ENCODE data around the gene NNT.
"Not testable (repeated sequence)": the region's sequence is repeated elsewhere in the genome, so short reads cannot be mapped to it uniquely, and the experiment has no call there.

Gene NNT
- total RNA-seq: 58.4 to 84.4 (median 68.6) reads per million in 3 donors

GRCh38 chr5:43602461-43603343 lies at the start of gene NNT:
Gene NNT, plus strand, starts transcription at chr5:43603180. Its CDS starts 6,016 bp downstream, at chr5:43609196.
- Histone ChIP-seq H3K4me3 (ENCODE audit: insufficient read depth, low read depth, low read length, poor library complexity, severe bottlenecking) (peak within 1 kb of the TSS; percentile 88), H3K27ac (ENCODE audit: insufficient read depth, low read length, poor library complexity, severe bottlenecking) (peak within 1 kb of the TSS; percentile 80), H3K9me3 (ENCODE audit: control insufficient read depth, low read length) (no peaks in the 10 kb centered on the region), H3K36me3 (ENCODE audit: control insufficient read depth, insufficient read depth, low read length) (no peaks in the 10 kb centered on the region), H3K4me1 (ENCODE audit: control insufficient read depth, insufficient read depth, low read length, poor library complexity, severe bottlenecking) (peaks cover 18% of the 10 kb centered on the region), H3K27me3 (replicated peaks; ENCODE audit: control insufficient read depth, insufficient read depth, low read length, poor library complexity, severe bottlenecking) (no peaks in the 10 kb centered on the region)
- peak; percentile 62 to 75 (median 70) for DNase-seq

- peaks cover 5% of the 10 kb centered on the region for H3K4me1 ChIP-seq (ENCODE audit: control insufficient read depth, insufficient read depth, low read length, poor library complexity, severe bottlenecking)
- no peak overlapping the region for H3K27ac ChIP-seq (ENCODE audit: insufficient read depth, low read length, poor library complexity, severe bottlenecking)
- H3K9me3 ChIP-seq (ENCODE audit: control insufficient read depth, low read length): no peaks in the 10 kb centered on the region
- H3K36me3 ChIP-seq (ENCODE audit: control insufficient read depth, insufficient read depth, low read length): peaks cover 15% of the 10 kb centered on the region
- H3K27me3 ChIP-seq (replicated peaks; ENCODE audit: control insufficient read depth, insufficient read depth, low read length, poor library complexity, severe bottlenecking): no peaks in the 10 kb centered on the region
- DNase-seq: no peak
- H3K4me3 ChIP-seq (ENCODE audit: insufficient read depth, low read depth, low read length, poor library complexity, severe bottlenecking): no peak overlapping the region
Observed at GRCh38 chr5:43553381-43553780, 49.6 kb upstream of the NNT start.

GRCh38 chr5:43554497-43554896 lies 48.5 kb upstream of the NNT start:
- no peak overlapping the region for H3K4me3 ChIP-seq (ENCODE audit: insufficient read depth, low read depth, low read length, poor library complexity, severe bottlenecking)
- no peak for DNase-seq
- peaks cover 5% of the 10 kb centered on the region for H3K4me1 ChIP-seq (ENCODE audit: control insufficient read depth, insufficient read depth, low read length, poor library complexity, severe bottlenecking)
- no peaks in the 10 kb centered on the region for H3K27me3 ChIP-seq (replicated peaks; ENCODE audit: control insufficient read depth, insufficient read depth, low read length, poor library complexity, severe bottlenecking)
- no peaks in the 10 kb centered on the region for H3K9me3 ChIP-seq (ENCODE audit: control insufficient read depth, low read length)
- H3K27ac ChIP-seq (ENCODE audit: insufficient read depth, low read length, poor library complexity, severe bottlenecking): no peak overlapping the region
- peaks cover 13% of the 10 kb centered on the region for H3K36me3 ChIP-seq (ENCODE audit: control insufficient read depth, insufficient read depth, low read length)

GRCh38 chr5:43555895-43556606 lies 46.9 kb upstream of the NNT start:
- H3K27ac ChIP-seq (ENCODE audit: insufficient read depth, low read length, poor library complexity, severe bottlenecking): peak overlapping the region; percentile 90
- no peaks in the 10 kb centered on the region for H3K27me3 ChIP-seq (replicated peaks; ENCODE audit: control insufficient read depth, insufficient read depth, low read length, poor library complexity, severe bottlenecking)
- H3K9me3 ChIP-seq (ENCODE audit: control insufficient read depth, low read length): no peaks in the 10 kb centered on the region
- peaks cover 5% of the 10 kb centered on the region for H3K4me1 ChIP-seq (ENCODE audit: control insufficient read depth, insufficient read depth, low read length, poor library complexity, severe bottlenecking)
- peak in 2 of 3 donors; percentile 13 to 36 for DNase-seq
- H3K36me3 ChIP-seq (ENCODE audit: control insufficient read depth, insufficient read depth, low read length): peaks cover 13% of the 10 kb centered on the region
- H3K4me3 ChIP-seq (ENCODE audit: insufficient read depth, low read depth, low read length, poor library complexity, severe bottlenecking): peak overlapping the region; percentile 88

DNA sequence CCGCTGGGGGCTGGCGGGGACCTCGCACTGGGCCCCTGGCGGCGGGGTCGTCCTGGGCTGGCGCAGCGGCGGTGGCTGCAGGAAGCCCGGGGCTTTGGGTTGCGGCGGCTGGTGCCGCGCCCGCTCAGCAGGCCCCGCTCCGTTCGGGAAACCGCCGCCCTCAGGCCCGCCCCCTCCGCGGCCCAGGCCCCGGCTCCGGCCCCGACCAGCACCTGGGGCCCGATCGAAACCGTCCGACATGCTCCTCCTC lies 46.4 kb upstream of the NNT start:
- Histone ChIP-seq H3K4me3 (ENCODE audit: insufficient read depth, low read depth, low read length, poor library complexity, severe bottlenecking) (peak overlapping the region; percentile 88), H3K27ac (ENCODE audit: insufficient read depth, low read length, poor library complexity, severe bottlenecking) (peak overlapping the region; percentile 90), H3K36me3 (ENCODE audit: control insufficient read depth, insufficient read depth, low read length) (peaks cover 13% of the 10 kb centered on the region)
- H3K4me1 ChIP-seq (ENCODE audit: control insufficient read depth, insufficient read depth, low read length, poor library complexity, severe bottlenecking); H3K27me3 ChIP-seq (replicated peaks; ENCODE audit: control insufficient read depth, insufficient read depth, low read length, poor library complexity, severe bottlenecking); H3K9me3 ChIP-seq (ENCODE audit: control insufficient read depth, low read length): not testable (repeated sequence)
- DNase-seq: peak in 1 of 3 donors; percentile 72

- H3K27me3 ChIP-seq (replicated peaks; ENCODE audit: control insufficient read depth, insufficient read depth, low read length, poor library complexity, severe bottlenecking): no peaks in the 10 kb centered on the region
- H3K27ac ChIP-seq (ENCODE audit: insufficient read depth, low read length, poor library complexity, severe bottlenecking): peak within 1 kb of the TSS; percentile 90
- H3K36me3 ChIP-seq (ENCODE audit: control insufficient read depth, insufficient read depth, low read length): peaks cover 13% of the 10 kb centered on the region
- peak within 1 kb of the TSS; percentile 88 for H3K4me3 ChIP-seq (ENCODE audit: insufficient read depth, low read depth, low read length, poor library complexity, severe bottlenecking)
- DNase-seq: peak in 2 of 3 donors; percentile 75 to 79
- H3K9me3 ChIP-seq (ENCODE audit: control insufficient read depth, low read length): no peaks in the 10 kb centered on the region
- peaks cover 5% of the 10 kb centered on the region for H3K4me1 ChIP-seq (ENCODE audit: control insufficient read depth, insufficient read depth, low read length, poor library complexity, severe bottlenecking)
Observed at GRCh38 chr5:43556857-43557542, 46.0 kb upstream of the NNT start, which contains the start of gene PAIP1. Gene PAIP1, minus strand, starts transcription at chr5:43557077. Its CDS starts 231 bp downstream, at chr5:43556846.

- no peaks in the 10 kb centered on the region for H3K36me3 ChIP-seq (ENCODE audit: control insufficient read depth, insufficient read depth, low read length)
- H3K9me3 ChIP-seq (ENCODE audit: control insufficient read depth, low read length): no peaks in the 10 kb centered on the region
- H3K4me1 ChIP-seq (ENCODE audit: control insufficient read depth, insufficient read depth, low read length, poor library complexity, severe bottlenecking): peaks cover 5% of the 10 kb centered on the region
- H3K27me3 ChIP-seq (replicated peaks; ENCODE audit: control insufficient read depth, insufficient read depth, low read length, poor library complexity, severe bottlenecking): no peaks in the 10 kb centered on the region
- no peak for DNase-seq
- H3K4me3 ChIP-seq (ENCODE audit: insufficient read depth, low read depth, low read length, poor library complexity, severe bottlenecking): no peak overlapping the region
- no peak overlapping the region for H3K27ac ChIP-seq (ENCODE audit: insufficient read depth, low read length, poor library complexity, severe bottlenecking)
Observed at GRCh38 chr5:43560128-43560527, 42.9 kb upstream of the NNT start.

DNA sequence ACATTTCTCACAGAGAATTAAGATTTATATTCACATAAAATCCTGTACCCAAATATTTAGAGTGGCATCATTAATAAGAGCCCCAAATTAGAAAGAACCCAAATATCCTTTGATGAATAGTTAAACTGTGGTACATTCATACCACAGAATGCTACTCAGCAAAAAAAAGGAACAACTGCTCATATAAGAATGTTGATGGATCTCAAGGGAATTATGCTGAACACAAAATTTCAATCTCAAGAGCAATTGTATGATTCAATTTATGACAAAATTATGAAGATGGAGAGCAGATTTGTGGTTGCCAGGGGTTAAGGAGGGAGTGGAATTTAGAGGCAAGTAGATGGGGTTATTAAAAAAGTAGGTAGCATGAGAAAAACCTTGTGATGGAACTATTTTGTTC lies 41.6 kb upstream of the NNT start:
- H3K27me3 ChIP-seq (replicated peaks; ENCODE audit: control insufficient read depth, insufficient read depth, low read length, poor library complexity, severe bottlenecking): no peaks in the 10 kb centered on the region
- no peaks in the 10 kb centered on the region for H3K9me3 ChIP-seq (ENCODE audit: control insufficient read depth, low read length)
- no peaks in the 10 kb centered on the region for H3K36me3 ChIP-seq (ENCODE audit: control insufficient read depth, insufficient read depth, low read length)
- DNase-seq: no peak
- H3K4me1 ChIP-seq (ENCODE audit: control insufficient read depth, insufficient read depth, low read length, poor library complexity, severe bottlenecking): no peaks in the 10 kb centered on the region
- H3K27ac ChIP-seq (ENCODE audit: insufficient read depth, low read length, poor library complexity, severe bottlenecking): no peak overlapping the region
- H3K4me3 ChIP-seq (ENCODE audit: insufficient read depth, low read depth, low read length, poor library complexity, severe bottlenecking): no peak overlapping the region

DNA sequence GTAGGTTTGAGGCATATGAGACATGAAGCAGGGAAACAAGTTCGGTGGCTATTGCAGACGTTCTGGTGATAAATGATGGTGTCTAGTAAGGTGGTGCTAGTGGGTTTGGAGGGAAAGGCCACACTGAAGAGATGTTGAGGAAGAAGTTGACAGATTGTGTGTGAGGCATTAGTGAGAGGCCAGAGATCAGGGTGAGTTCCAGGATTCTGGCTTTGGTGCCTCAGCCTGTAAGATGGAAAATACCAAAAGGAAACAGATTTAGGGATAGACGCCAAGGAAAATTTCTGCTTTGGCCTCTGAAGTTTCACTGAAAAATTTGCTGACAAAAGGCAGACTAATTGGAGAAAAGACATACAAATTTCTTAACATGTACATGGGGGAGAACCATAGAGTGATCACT lies 39.7 kb upstream of the NNT start:
- no peaks in the 10 kb centered on the region for H3K36me3 ChIP-seq (ENCODE audit: control insufficient read depth, insufficient read depth, low read length)
- H3K4me3 ChIP-seq (ENCODE audit: insufficient read depth, low read depth, low read length, poor library complexity, severe bottlenecking): no peak overlapping the region
- no peak overlapping the region for H3K27ac ChIP-seq (ENCODE audit: insufficient read depth, low read length, poor library complexity, severe bottlenecking)
- no peaks in the 10 kb centered on the region for H3K4me1 ChIP-seq (ENCODE audit: control insufficient read depth, insufficient read depth, low read length, poor library complexity, severe bottlenecking)
- H3K27me3 ChIP-seq (replicated peaks; ENCODE audit: control insufficient read depth, insufficient read depth, low read length, poor library complexity, severe bottlenecking): no peaks in the 10 kb centered on the region
- DNase-seq: no peak
- H3K9me3 ChIP-seq (ENCODE audit: control insufficient read depth, low read length): no peaks in the 10 kb centered on the region

Measured in effector memory CD4-positive, alpha-beta T cell (primary cell).